PFSK-1 (cell line): ENCODE data around the gene OR1Q1.
"Not testable (repeated sequence)": the region's sequence is repeated elsewhere in the genome, so short reads cannot be mapped to it uniquely, and the experiment has no call there.

Experiments used
- FOXP2 ChIP-seq: optimal IDR thresholded peaks from 2 replicates; pipeline ENCODE3; 2011; ENCODE audit warnings: borderline replicate concordance, control low read depth, inconsistent platforms; ENCODE audit not compliant: insufficient read depth; ENCODE audit errors: extremely low read length, extremely low read depth
- POLR2AphosphoS5 ChIP-seq: IDR thresholded peaks from 2 replicates; pipeline ENCODE4 v1.6.1; 2012; ENCODE audit warnings: low read depth, mild to moderate bottlenecking, control low read depth, low read length, moderate library complexity
- SIN3A ChIP-seq: IDR thresholded peaks from 2 replicates; pipeline ENCODE4 v1.6.1; 2012; ENCODE audit warnings: mild to moderate bottlenecking, low read length, moderate library complexity, borderline replicate concordance; ENCODE audit not compliant: insufficient read depth
- TAF1 ChIP-seq: IDR thresholded peaks from 2 replicates; pipeline ENCODE4 v1.6.1; 2012; ENCODE audit warnings: low read length, control low read depth, borderline replicate concordance; ENCODE audit not compliant: insufficient read depth
- TF ChIP-seq, protein P1 (sequence below), 2 experiments: IDR thresholded peaks; 2 replicates each; pipeline versions ENCODE4 v1.6.1 to v1.8.0; 2011 to 2012; ENCODE audit warnings: low read depth in 2 of 2, low read length in 2 of 2, control low read depth in 1 of 2, inconsistent platforms in 1 of 2, mild to moderate bottlenecking in 1 of 2, moderate library complexity in 1 of 2; ENCODE audit not compliant: insufficient read depth in 1 of 2

OR1Q1 gene

DNA sequence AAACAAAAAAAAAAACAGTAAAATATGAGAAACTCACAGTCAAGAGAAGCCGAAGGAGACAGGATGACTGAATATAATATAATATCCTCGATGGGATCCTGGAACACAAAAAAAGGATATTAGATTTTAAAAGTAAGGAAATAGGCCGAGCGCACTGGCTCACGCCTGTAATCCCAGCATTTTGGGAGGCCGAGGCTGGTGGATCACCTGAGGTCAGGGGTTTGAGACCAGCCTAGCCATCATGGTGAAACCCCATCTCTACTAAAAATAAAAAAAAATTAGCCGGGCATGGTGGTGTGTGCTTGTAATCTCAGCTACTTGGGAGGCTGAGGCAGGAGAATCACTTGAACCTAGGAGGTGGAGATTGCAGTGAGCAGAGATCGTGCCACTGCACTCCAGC, 31.3 kb upstream of the OR1Q1 start, which contains the start of gene OR1L8:
Gene OR1L8 (minus strand): TSS at position 101 of the 400 bp plus-strand sequence. CDS start 14,907 bp downstream, outside the sequence.
- TF ChIP-seq FOXP2, POLR2AphosphoS5: not testable (repeated sequence)
- TF ChIP-seq, protein P1, sequence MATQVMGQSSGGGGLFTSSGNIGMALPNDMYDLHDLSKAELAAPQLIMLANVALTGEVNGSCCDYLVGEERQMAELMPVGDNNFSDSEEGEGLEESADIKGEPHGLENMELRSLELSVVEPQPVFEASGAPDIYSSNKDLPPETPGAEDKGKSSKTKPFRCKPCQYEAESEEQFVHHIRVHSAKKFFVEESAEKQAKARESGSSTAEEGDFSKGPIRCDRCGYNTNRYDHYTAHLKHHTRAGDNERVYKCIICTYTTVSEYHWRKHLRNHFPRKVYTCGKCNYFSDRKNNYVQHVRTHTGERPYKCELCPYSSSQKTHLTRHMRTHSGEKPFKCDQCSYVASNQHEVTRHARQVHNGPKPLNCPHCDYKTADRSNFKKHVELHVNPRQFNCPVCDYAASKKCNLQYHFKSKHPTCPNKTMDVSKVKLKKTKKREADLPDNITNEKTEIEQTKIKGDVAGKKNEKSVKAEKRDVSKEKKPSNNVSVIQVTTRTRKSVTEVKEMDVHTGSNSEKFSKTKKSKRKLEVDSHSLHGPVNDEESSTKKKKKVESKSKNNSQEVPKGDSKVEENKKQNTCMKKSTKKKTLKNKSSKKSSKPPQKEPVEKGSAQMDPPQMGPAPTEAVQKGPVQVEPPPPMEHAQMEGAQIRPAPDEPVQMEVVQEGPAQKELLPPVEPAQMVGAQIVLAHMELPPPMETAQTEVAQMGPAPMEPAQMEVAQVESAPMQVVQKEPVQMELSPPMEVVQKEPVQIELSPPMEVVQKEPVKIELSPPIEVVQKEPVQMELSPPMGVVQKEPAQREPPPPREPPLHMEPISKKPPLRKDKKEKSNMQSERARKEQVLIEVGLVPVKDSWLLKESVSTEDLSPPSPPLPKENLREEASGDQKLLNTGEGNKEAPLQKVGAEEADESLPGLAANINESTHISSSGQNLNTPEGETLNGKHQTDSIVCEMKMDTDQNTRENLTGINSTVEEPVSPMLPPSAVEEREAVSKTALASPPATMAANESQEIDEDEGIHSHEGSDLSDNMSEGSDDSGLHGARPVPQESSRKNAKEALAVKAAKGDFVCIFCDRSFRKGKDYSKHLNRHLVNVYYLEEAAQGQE (IDR thresholded peaks at IDR 0.05; ENCODE audit: insufficient read depth in 1 of 2, low read depth in 2 of 2, low read length in 2 of 2): not testable (repeated sequence)

DNA sequence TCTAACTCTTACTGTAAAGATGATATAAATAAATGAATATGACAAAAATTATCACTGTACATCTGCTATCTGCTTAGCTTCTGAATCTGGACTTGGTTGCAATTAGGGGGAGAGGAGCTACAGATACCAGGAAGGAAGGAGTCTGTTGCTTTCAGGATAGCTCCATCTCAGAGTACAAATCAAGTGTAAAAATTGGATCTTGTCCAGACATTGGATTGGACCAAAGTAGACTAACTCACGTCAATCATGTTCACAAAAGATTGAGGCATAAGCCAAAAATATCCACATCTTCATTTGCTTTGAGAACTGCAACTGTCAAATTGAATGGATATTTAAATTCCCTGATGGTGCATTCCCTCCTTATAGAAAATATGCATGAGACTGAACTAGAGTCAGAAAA, 8.8 kb upstream of the OR1Q1 start:
- TF ChIP-seq FOXP2 (no peak), POLR2AphosphoS5 (no peak), TAF1 (no peak), SIN3A (no peak)
- TF ChIP-seq, protein P1 (IDR thresholded peaks at IDR 0.05; ENCODE audit: insufficient read depth in 1 of 2, low read depth in 2 of 2, low read length in 2 of 2): no peak

DNA sequence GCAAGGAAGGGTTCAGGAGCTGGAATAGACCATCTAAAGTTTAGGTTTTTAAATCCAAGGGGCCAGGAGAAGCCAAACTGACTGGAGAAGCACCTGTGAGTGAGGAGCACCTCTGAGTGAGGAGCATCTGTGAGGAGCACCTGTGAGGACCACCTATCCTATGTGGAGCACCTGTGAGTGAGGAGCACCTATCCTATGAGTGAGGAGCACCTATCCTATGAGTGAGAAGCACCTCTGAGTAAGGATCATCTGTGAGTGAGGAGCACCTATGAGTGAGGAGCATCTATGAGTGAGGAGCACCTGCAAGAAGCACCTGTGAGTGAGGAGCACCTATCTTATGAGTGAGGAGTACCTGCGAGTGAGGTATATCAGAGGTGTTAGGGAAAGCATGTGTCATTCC, 8.0 kb upstream of the OR1Q1 start:
- no peak for TF ChIP-seq POLR2AphosphoS5
- TF ChIP-seq TAF1: no peak
- TF ChIP-seq FOXP2: no peak
- TF ChIP-seq, protein P1 (IDR thresholded peaks at IDR 0.05; ENCODE audit: insufficient read depth in 1 of 2, low read depth in 2 of 2, low read length in 2 of 2): no peak
- TF ChIP-seq SIN3A: no peak

DNA sequence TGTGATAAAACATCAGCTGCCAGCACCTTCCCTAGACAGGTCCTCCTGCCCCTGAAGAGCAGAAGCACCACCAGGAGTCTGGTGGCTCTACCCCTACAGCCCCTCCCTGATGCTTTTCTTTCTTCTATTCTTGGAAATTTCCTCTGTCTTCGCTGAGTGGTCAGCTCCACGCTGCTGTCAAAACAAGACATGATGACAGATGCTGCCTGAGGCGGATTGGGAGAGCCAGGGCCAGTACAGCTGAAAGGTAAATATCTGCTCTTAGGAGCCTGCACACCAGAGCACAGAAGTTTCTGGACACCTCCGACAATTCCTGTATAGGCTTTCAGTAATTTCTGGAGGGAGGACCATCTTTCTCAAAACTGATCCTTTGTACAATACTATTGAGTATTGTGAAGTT, 4.7 kb upstream of the OR1Q1 start:
- TF ChIP-seq FOXP2 (no peak), POLR2AphosphoS5 (no peak), SIN3A (no peak), TAF1 (no peak)

DNA sequence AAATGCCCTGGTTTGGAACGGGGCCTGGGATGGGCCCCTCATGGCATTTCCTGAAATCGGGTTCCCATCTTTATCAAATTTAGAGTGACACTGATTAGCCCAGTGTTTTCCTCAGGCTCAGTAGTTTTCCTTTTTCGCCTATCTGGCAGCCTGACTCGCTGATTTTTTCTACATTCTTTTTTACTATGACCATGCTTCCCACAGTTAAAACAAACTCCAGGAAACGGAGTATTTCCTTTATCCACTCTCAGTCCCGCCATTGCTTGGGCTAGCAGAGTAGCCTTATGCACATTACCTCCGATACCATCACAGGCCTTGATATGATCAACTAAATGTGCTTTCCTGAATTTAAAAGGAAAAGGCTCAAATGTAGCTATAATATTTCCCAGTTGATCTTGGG, 5.5 kb downstream of the OR1Q1 start:
- TF ChIP-seq, protein P1 (IDR thresholded peaks at IDR 0.05; ENCODE audit: insufficient read depth in 1 of 2, low read depth in 2 of 2, low read length in 2 of 2): no peak
- TF ChIP-seq TAF1 (no peak), POLR2AphosphoS5 (no peak), SIN3A (no peak), FOXP2 (no peak)
